GM12874 (cell line): ENCODE data around the gene MAGEA2B.
"Not testable (repeated sequence)": the region's sequence is repeated elsewhere in the genome, so short reads cannot be mapped to it uniquely, and the experiment has no call there.

Experiments used
- TF ChIP-seq, protein P1 (sequence below): IDR thresholded peaks from 2 replicates; pipeline ENCODE4 v1.5.1; 2011; ENCODE audit warnings: low read depth, mild to moderate bottlenecking, control low read depth, low read length, moderate library complexity; ENCODE audit not compliant: insufficient read depth

The MAGEA2B gene, protein sequence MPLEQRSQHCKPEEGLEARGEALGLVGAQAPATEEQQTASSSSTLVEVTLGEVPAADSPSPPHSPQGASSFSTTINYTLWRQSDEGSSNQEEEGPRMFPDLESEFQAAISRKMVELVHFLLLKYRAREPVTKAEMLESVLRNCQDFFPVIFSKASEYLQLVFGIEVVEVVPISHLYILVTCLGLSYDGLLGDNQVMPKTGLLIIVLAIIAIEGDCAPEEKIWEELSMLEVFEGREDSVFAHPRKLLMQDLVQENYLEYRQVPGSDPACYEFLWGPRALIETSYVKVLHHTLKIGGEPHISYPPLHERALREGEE

DNA sequence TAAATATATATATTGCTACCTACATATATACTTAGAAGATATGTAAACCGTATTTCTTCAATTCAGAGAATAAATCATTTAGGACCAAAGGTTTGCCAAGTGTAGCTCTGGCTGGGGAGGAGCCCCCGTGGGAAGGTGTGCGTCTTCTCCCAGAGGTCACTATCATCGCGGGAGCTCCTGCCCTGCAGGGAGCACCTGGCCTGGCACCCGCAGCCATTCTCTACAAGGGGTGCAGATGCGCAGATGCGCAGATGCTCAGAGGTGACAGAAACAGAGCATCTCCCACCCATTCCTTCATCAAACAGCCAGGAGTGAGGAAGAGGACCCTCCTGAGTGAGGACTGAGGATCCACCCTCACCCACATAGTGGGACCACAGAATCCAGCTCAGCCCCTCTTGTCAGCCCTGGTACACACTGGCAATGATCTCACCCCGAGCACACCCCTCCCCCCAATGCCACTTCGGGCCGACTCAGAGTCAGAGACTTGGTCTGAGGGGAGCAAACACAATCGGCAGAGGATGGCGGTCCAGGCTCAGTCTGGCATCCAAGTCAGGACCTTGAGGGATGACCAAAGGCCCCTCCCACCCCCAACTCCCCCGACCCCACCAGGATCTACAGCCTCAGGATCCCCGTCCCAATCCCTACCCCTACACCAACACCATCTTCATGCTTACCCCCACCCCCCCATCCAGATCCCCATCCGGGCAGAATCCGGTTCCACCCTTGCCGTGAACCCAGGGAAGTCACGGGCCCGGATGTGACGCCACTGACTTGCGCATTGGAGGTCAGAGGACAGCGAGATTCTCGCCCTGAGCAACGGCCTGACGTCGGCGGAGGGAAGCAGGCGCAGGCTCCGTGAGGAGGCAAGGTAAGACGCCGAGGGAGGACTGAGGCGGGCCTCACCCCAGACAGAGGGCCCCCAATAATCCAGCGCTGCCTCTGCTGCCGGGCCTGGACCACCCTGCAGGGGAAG is at the start of gene MAGEA2B:
TSS of gene MAGEA2B (plus strand) at position 814 of the 973 bp plus-strand sequence. CDS start 2,479 bp downstream, outside the sequence.
- TF ChIP-seq, protein P1, sequence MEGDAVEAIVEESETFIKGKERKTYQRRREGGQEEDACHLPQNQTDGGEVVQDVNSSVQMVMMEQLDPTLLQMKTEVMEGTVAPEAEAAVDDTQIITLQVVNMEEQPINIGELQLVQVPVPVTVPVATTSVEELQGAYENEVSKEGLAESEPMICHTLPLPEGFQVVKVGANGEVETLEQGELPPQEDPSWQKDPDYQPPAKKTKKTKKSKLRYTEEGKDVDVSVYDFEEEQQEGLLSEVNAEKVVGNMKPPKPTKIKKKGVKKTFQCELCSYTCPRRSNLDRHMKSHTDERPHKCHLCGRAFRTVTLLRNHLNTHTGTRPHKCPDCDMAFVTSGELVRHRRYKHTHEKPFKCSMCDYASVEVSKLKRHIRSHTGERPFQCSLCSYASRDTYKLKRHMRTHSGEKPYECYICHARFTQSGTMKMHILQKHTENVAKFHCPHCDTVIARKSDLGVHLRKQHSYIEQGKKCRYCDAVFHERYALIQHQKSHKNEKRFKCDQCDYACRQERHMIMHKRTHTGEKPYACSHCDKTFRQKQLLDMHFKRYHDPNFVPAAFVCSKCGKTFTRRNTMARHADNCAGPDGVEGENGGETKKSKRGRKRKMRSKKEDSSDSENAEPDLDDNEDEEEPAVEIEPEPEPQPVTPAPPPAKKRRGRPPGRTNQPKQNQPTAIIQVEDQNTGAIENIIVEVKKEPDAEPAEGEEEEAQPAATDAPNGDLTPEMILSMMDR = not testable (repeated sequence)

DNA sequence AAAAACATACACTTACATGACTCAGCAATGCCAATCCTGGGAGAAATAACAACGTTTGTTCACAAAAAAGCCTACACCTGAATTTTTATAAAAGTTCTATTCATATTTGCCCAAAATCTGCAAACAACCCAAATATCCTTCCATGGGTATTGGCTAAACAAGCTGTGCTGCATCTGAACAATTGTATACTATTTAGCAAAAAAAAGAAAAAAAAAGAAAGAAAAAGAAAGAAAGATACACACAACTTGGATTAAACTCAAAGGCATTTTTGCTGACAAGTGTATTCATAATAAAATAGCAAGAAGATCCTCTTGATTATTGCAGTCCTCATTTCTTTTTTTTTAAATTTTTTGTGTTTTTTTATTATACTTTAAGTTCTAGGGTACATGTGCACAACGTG is 40.3 kb upstream of the MAGEA2B start:
- TF ChIP-seq, protein P1 = no peak

DNA sequence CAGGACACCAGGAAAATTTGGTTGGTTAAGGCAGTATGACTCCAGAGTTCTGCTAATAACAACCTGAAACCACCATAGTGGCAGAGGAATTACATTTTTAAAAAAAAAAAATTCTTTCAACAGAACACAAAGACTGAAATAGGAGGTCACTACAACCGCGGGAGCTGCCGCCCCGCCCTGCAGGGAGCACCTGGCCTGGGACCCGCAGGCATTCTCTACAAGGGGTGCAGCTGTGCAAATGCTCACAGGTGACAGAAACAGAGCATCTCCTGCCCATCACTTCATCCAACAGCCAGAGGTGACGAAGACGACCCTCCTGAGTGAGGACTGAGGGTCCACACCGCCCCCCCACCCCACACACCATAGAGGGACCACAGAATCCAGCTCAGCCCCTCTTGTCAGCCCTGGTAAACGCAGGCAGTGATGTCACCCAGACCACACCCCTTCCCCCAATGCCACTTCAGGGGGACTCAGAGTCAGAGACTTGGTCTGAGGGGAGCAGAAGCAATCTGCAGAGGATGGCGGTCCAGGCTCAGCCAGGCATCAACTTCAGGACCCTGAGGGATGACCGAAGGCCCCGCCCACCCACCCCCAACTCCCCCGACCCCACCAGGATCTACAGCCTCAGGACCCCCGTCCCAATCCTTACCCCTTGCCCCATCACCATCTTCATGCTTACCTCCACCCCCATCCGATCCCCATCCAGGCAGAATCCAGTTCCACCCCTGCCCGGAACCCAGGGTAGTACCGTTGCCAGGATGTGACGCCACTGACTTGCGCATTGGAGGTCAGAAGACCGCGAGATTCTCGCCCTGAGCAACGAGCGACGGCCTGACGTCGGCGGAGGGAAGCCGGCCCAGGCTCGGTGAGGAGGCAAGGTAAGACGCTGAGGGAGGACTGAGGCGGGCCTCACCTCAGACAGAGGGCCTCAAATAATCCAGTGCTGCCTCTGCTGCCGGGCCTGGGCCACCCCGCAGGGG is 16.2 kb upstream of the MAGEA2B start, which contains the start of gene MAGEA3:
TSS of gene MAGEA3 (plus strand) at position 843 of the 980 bp plus-strand sequence. CDS start 2,039 bp downstream, outside the sequence.
- TF ChIP-seq, protein P1 = not testable (repeated sequence)

DNA sequence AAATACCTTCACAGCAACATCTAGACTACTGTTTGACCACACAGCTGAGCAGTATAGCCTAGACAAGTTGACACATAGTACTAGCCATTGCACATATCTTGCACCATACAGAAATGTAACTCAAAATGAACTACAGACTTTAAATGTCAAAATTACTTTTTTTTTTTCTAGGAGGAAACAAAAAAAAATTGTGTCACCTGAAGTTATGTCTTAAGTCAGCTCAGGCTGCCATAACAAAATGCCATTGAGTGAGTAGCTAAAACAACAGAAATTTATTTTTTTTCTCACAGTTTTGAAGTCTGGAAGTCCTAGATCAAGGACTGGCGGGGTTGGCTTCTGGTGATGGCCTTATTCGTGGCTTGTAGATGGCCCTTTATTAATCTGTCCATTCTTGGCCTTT is 5.3 kb upstream of the MAGEA2B start, which contains the start of gene CSAG2:
TSS of gene CSAG2 (minus strand) at position 101 of the 400 bp plus-strand sequence. CDS start 161 bp downstream, outside the sequence.
- TF ChIP-seq, protein P1 = not testable (repeated sequence)

DNA sequence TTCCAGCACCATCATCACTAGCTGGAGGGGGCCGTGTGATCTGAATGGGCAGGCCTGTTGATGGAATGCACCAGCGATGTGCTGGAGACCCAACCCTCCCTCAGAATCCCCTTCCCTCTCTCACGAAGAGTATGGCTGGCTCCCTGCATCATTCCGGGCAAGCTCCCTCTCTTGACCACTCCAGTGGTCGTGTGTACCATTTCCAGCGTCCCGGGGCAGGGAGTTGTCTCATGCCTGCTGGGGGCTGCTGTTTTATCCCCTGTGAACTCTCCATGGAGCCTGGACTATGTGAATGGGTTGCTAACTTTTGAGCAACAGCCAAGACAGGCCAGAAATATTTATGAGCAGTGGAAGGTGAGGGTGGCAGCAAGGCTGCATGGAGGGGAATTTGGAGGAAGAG is 11.0 kb downstream of the MAGEA2B start:
- TF ChIP-seq, protein P1 = no peak

DNA sequence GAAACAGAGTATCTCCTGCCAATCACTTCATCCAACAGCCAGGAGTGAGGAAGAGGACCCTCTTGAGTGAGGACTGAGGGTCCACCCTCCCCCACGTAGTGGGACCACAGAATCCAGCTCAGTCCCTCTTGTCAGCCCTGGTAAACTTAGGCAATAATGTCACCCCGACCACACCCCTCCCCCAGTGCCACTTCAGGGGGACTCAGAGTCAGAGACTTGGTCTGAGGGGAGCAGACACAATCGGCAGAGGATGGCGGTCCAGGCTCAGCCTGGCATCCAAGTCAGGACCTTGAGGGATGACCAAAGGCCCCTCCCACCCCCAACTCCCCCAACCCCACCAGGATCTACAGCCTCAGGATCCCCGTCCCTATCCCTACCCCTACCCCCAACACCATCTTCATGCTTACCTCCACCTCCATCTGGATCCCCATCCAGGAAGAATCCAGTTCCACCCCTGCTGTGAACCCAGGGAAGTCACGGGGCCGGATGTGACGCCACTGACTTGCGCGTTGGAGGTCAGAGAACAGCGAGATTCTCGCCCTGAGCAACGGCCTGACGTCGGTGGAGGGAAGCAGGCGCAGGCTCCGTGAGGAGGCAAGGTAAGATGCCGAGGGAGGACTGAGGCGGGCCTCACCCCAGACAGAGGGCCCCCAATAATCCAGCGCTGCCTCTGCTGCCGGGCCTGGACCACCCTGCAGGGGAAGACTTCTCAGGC is 19.0 kb downstream of the MAGEA2B start, which contains the start of the genes CSAG1 and MAGEA12:
TSS of gene CSAG1 (minus strand) at position 461 of the 715 bp plus-strand sequence. CDS start 1,261 bp downstream, outside the sequence.
TSS of gene MAGEA12 (plus strand) at position 497 of the 715 bp plus-strand sequence. CDS start 2,405 bp downstream, outside the sequence.
- TF ChIP-seq, protein P1 = no peak
